K562 (cell line): ENCODE data around the gene PGGHG. TPM values are rescaled to one million over a fixed set of nuclear protein-coding genes. Genes with fewer than 3 reads are reported as not detected.
A peak's percentile ranks its signal among the peaks of the same experiment; 100 is the strongest.

Source experiments
- BCOR ChIP-seq: fragments of 450-650 bp; IDR thresholded peaks from 2 replicates; pipeline ENCODE4 v1.6.1; 2016
- CC2D1A ChIP-seq: fragments of 450-650 bp; IDR thresholded peaks from 2 replicates; pipeline ENCODE4 v1.6.1; 2017; ENCODE audit warnings: mild to moderate bottlenecking
- GATA2 ChIP-seq: sonication (generic); formaldehyde crosslinking; IDR thresholded peaks from 2 replicates; pipeline ENCODE4 v1.4.0; 2020; ENCODE audit warnings: mild to moderate bottlenecking, missing genetic modification reagents
- NFYB ChIP-seq: IDR thresholded peaks from 2 replicates; pipeline ENCODE4 v1.6.1; 2011; ENCODE audit warnings: mild to moderate bottlenecking, moderate library complexity; ENCODE audit not compliant: insufficient read length; ENCODE audit errors: extremely low read depth
- POLR2B ChIP-seq: fragments of 450-650 bp; IDR thresholded peaks from 2 replicates; pipeline ENCODE4 v1.6.1; 2018; ENCODE audit warnings: low read depth; ENCODE audit not compliant: partially characterized antibody
- RFX1 ChIP-seq: fragments of 450-650 bp; IDR thresholded peaks from 2 replicates; pipeline ENCODE4 v1.6.1; 2016; ENCODE audit warnings: mild to moderate bottlenecking, moderate library complexity
- SIX5 ChIP-seq, 2 experiments: IDR thresholded peaks; 2 replicates each; pipeline ENCODE4 v1.6.1; 2011; ENCODE audit warnings: low read length in 2 of 2, borderline replicate concordance in 1 of 2, low read depth in 1 of 2, mild to moderate bottlenecking in 1 of 2, moderate library complexity in 1 of 2; ENCODE audit not compliant: insufficient read depth in 1 of 2
- STAT5A ChIP-seq: IDR thresholded peaks from 2 replicates; pipeline ENCODE4 v1.6.1; 2012; ENCODE audit warnings: low read length, inconsistent platforms, borderline replicate concordance
- TAF9B ChIP-seq: fragments of 450-650 bp; IDR thresholded peaks from 2 replicates; pipeline ENCODE4 v1.6.1; 2018; ENCODE audit warnings: mild to moderate bottlenecking; ENCODE audit not compliant: partially characterized antibody
- polyA plus RNA-seq, 8 experiments: library from polyadenylated mRNA; depleted of rRNA in 4 of 8; stranded (reverse) in 5 of 8; unstranded in 3 of 8; fragments of >200 nt; fragmentation: Nextera tagmentation in 2 of 8; fragmentation: Illumina TruSeq in 1 of 8; extraction: Ambion mirVana in 2 of 8; extraction: Trizol in 1 of 8; gene quantifications; 2 replicates each; pipeline versions ENCODE4 v1.2.1 to v1.2.3, GENCODE V29; 2011 to 2014; ENCODE audit warnings: inconsistent platforms in 1 of 8, missing spikeins in 1 of 8
- total RNA-seq, 7 experiments: library from RNA; depleted of rRNA in 6 of 7; stranded (reverse); fragments of >200 nt in 6 of 7; fragmentation: Illumina TruSeq in 2 of 7; extraction: Trizol in 2 of 7; gene quantifications; 2 replicates each; pipeline versions ENCODE4 v1.2.1 to v1.2.3, GENCODE V29; 2011 to 2021; ENCODE audit warnings: low replicate concordance in 1 of 7
- TF ChIP-seq, protein P1 (sequence below): fragments of 450-650 bp; IDR thresholded peaks from one replicate; pipeline ENCODE4 v1.6.1; 2018; ENCODE audit warnings: mild to moderate bottlenecking, moderate library complexity; ENCODE audit not compliant: partially characterized antibody
- TF ChIP-seq, protein P2 (sequence below): fragments of 450-650 bp; IDR thresholded peaks from 2 replicates; pipeline ENCODE4 v1.6.1; 2018; ENCODE audit warnings: mild to moderate bottlenecking, low read depth; ENCODE audit not compliant: partially characterized antibody
- TF ChIP-seq, protein P3 (sequence below): fragments of 450-650 bp; formaldehyde crosslinking; IDR thresholded peaks from 2 replicates; pipeline ENCODE4 v1.4.0; 2020; ENCODE audit warnings: mild to moderate bottlenecking, moderate library complexity
- TF ChIP-seq, protein P4 (sequence below): fragments of 450-650 bp; IDR thresholded peaks from 2 replicates; pipeline ENCODE4 v1.6.1; 2016; ENCODE audit warnings: missing biosample characterization, missing genetic modification characterization
- TF ChIP-seq, protein P5 (sequence below): fragments of 450-650 bp; formaldehyde crosslinking; IDR thresholded peaks from 2 replicates; pipeline ENCODE4 v1.4.0; 2022; ENCODE audit warnings: missing genetic modification characterization
- TF ChIP-seq, protein P6 (sequence below): fragments of 450-650 bp; IDR thresholded peaks from 2 replicates; pipeline ENCODE4 v1.6.1; 2016; ENCODE audit warnings: mild to moderate bottlenecking

PGGHG gene
- total and polyA plus RNA-seq, 9 of the 15 experiments (the other 6 are each of a cell fraction or from before 2014, with no cell fraction given), result 0.38 to 85.1 (median 18.1) TPM

DNA sequence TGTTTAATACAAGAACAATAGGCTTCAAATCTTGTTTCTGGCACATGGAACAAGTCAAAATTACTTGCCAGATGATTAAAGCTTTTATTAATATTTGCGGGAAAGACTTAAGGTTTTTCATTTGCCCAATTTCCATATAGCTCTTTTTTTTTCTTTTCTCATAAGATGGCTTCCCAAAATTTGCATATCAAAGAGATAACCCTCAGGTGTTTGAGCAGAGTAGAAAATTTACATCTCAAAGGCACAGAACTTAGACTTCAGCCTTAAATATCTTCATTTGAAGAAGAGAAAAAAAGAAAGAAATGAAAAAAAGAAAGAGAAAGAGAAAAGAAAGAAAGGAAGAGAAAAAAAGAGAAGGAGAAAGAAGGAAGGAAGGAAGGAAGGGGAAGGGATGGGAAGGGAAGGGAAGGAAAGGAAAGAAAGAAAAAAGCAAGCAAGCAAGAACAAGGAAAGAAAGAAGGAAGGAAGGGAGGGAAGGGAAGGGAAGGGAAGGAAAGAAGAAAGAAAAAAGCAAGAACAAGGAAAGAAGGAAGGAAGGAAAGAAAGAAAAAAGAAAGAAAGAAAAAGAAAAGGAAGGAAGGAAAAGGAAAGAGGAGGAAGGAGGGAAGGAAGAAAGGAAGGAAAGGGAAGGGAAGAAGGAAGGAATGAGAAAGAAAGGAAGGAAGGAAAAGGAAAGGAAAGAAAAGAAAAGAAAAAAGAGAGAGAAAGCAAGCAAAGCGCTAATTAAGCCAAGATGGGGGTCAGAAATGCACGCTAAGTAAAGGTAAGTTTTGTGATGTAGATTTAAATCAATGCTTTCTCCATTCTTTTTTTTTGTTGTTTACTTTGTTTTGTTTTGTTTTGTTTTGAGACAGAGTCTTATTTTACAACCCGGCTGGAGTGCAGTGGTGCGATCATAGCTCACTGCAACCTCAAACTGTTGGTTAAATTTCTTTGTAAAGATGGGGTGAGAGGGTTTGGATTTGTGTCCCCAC is 51.9 kb downstream of the PGGHG start (continued):
- TF ChIP-seq, protein P1, sequence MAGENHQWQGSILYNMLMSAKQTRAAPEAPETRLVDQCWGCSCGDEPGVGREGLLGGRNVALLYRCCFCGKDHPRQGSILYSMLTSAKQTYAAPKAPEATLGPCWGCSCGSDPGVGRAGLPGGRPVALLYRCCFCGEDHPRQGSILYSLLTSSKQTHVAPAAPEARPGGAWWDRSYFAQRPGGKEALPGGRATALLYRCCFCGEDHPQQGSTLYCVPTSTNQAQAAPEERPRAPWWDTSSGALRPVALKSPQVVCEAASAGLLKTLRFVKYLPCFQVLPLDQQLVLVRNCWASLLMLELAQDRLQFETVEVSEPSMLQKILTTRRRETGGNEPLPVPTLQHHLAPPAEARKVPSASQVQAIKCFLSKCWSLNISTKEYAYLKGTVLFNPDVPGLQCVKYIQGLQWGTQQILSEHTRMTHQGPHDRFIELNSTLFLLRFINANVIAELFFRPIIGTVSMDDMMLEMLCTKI, result no peak
- TF ChIP-seq, protein P2, sequence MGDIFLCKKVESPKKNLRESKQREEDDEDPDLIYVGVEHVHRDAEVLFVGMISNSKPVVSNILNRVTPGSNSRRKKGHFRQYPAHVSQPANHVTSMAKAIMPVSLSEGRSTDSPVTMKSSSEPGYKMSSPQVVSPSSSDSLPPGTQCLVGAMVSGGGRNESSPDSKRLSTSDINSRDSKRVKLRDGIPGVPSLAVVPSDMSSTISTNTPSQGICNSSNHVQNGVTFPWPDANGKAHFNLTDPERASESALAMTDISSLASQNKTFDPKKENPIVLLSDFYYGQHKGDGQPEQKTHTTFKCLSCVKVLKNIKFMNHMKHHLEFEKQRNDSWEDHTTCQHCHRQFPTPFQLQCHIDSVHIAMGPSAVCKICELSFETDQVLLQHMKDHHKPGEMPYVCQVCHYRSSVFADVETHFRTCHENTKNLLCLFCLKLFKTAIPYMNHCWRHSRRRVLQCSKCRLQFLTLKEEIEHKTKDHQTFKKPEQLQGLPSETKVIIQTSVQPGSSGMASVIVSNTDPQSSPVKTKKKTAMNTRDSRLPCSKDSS, result no peak
- TF ChIP-seq STAT5A (no peak), CC2D1A (peak; percentile 55), SIX5 (IDR thresholded peaks at IDR 0.05; ENCODE audit: borderline replicate concordance in 1 of 2, insufficient read depth in 1 of 2, low read depth in 1 of 2, low read length in 2 of 2) (no peak), POLR2B (peak; percentile 30), RFX1 (no peak), BCOR (peak; percentile 39; the same call in 1 of the 2 replicates), GATA2 (CRISPR knock-in tag) (no peak), NFYB (no peak), TAF9B (no peak)
- TF ChIP-seq, protein P3, sequence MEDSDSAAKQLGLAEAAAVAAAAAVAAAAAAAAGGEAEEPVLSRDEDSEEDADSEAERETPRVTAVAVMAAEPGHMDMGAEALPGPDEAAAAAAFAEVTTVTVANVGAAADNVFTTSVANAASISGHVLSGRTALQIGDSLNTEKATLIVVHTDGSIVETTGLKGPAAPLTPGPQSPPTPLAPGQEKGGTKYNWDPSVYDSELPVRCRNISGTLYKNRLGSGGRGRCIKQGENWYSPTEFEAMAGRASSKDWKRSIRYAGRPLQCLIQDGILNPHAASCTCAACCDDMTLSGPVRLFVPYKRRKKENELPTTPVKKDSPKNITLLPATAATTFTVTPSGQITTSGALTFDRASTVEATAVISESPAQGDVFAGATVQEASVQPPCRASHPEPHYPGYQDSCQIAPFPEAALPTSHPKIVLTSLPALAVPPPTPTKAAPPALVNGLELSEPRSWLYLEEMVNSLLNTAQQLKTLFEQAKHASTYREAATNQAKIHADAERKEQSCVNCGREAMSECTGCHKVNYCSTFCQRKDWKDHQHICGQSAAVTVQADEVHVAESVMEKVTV (CRISPR knock-in tag), result no peak
- TF ChIP-seq, protein P4, sequence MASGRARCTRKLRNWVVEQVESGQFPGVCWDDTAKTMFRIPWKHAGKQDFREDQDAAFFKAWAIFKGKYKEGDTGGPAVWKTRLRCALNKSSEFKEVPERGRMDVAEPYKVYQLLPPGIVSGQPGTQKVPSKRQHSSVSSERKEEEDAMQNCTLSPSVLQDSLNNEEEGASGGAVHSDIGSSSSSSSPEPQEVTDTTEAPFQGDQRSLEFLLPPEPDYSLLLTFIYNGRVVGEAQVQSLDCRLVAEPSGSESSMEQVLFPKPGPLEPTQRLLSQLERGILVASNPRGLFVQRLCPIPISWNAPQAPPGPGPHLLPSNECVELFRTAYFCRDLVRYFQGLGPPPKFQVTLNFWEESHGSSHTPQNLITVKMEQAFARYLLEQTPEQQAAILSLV (tag), result no peak
- TF ChIP-seq, protein P5, sequence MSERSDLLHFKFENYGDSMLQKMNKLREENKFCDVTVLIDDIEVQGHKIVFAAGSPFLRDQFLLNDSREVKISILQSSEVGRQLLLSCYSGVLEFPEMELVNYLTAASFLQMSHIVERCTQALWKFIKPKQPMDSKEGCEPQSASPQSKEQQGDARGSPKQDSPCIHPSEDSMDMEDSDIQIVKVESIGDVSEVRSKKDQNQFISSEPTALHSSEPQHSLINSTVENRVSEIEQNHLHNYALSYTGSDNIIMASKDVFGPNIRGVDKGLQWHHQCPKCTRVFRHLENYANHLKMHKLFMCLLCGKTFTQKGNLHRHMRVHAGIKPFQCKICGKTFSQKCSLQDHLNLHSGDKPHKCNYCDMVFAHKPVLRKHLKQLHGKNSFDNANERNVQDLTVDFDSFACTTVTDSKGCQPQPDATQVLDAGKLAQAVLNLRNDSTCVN, result peak; percentile 82; the same call in 1 of the 2 replicates
- TF ChIP-seq, protein P6, sequence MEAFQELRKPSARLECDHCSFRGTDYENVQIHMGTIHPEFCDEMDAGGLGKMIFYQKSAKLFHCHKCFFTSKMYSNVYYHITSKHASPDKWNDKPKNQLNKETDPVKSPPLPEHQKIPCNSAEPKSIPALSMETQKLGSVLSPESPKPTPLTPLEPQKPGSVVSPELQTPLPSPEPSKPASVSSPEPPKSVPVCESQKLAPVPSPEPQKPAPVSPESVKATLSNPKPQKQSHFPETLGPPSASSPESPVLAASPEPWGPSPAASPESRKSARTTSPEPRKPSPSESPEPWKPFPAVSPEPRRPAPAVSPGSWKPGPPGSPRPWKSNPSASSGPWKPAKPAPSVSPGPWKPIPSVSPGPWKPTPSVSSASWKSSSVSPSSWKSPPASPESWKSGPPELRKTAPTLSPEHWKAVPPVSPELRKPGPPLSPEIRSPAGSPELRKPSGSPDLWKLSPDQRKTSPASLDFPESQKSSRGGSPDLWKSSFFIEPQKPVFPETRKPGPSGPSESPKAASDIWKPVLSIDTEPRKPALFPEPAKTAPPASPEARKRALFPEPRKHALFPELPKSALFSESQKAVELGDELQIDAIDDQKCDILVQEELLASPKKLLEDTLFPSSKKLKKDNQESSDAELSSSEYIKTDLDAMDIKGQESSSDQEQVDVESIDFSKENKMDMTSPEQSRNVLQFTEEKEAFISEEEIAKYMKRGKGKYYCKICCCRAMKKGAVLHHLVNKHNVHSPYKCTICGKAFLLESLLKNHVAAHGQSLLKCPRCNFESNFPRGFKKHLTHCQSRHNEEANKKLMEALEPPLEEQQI, result peak; percentile 89
